ENCODE measurements around the gene DNAAF8.

The DNAAF8 gene

DNA sequence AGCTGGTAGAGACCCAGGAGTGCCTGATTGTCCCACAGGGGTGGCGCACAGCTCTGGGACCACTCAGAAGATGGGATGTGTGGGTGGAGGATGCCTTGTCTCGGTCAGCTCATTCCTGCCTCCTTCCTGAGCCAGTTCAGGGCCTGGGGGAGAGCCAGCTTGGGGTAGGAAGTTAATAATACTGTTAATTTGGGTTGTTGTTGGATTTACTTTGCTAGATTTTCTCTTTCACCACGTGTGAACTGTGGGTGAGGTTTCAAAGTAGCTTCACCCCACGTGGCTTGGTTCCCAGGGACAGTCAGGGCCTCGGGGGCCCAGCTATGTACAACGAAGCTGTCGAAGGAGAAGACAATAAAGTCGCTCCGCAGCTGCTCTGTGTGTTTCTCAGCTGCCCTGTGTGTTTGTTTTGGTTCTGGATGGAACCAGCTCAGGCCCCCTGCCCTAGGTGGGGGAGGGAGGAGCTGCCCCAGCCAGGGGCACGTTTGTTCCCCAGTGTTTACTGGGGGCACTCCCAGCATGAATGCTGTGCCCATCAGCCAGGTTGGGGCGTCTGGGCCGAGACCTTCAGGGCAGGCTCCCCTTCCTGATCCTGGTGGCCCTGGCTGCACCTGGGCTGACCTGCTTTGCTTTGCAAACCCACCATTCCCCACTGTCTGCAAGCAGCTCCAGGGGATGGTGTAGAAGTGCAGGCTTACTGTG is 38.7 kb upstream of the DNAAF8 start:
- peak in 1 of 2 experiments; percentile 11 for DNase-seq

GRCh38 chr16:4696172-4696904 is 38.0 kb upstream of the DNAAF8 start:
- no peak for DNase-seq

GRCh38 chr16:4696905-4697847 is 37.2 kb upstream of the DNAAF8 start:
- no peak for DNase-seq

GRCh38 chr16:4697848-4698291 is 36.5 kb upstream of the DNAAF8 start:
- no peak for DNase-seq

GRCh38 chr16:4698321-4699045 is 35.9 kb upstream of the DNAAF8 start:
- DNase-seq: no peak

GRCh38 chr16:4699046-4699556 is 35.2 kb upstream of the DNAAF8 start:
- DNase-seq: no peak

DNA sequence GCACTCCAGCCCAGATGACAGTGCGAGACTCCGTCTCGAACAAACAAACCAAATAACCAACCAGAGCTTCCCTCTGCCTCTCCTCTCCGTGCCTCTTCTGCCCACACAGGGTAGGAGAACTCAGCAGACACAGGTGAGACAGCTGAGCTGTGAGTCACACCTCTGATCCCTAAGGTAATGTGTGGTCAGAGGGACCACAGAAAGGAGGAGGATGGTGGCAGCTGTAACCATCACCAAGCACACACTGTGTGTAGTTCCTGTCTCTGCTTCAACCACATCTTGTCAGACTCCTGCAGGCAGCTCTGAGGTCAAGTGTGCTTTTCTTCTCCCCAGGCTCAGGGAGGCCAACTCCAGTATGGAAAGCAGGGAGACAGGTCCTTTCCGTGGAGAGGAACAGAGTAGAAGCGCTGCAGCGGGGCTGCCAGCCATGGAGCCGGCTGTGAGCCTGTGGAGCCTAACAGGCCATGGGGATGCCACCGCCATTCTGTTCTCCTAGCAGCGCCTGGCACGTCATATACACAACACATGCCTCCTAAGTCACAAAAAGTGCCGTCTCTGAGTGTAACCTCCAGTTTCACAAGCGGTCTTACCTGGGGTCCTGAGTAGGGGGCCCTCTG is 33.8 kb upstream of the DNAAF8 start:
- no peak for DNase-seq

- DNase-seq: no peak
These were observed 33.2 kb upstream of the DNAAF8 start for GRCh38 chr16:4700997-4701743.

DNA sequence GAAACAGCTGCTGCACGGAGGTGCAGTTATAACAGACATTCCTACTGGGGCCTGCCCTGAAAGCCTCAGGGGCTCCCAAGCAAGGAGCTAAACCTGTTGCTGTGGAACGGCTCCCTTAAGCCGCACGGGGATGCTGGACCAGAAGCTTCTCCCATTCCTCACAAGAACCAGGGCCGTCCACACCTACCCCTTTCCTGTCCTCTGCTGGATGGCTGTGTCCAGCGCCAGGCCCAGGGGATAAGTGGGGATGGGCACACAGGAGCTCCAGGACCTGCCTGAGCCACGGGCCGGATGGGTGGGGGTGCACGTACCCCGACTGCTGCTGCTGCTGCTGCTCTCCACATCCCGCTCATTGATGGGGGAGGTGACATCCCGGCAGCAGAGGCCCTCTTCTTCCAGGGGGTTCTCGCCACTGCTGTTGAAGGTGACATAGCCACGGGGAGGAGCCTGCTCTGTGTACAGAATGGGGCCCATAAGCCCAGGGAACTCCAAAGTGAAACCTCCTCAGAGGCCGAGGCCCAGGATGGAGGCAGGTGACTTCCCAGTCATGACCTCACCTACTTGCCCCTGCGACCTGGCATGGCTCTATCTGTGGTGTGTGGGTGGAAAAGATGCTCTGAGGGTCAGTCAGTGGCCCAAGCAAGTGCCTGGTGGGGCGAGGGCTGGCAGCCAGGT is 32.4 kb upstream of the DNAAF8 start:
- DNase-seq: no peak

- DNase-seq: no peak
These were observed 31.9 kb upstream of the DNAAF8 start for GRCh38 chr16:4702466-4702808.

GRCh38 chr16:4703906-4704305 is 30.4 kb upstream of the DNAAF8 start:
- no peak for DNase-seq

DNA sequence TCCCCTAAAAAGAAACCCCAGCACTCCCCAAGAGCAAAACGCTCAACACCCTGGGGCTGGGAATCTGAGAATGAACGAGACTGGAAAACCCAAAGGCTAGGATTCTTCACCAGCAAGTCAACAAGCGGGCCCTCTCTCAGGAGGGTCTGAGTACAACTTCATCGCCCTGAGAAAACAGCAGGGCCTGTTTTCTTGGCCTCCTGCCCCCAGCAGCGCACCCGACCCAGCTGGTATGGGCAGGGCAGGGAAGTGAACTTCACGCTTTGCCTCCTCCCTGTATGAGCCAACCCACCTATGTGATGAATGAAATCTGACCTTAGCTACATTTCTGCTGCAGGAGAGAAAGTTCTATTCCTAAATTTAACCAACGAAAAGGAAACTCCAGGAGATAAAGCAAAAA is 29.8 kb upstream of the DNAAF8 start:
- DNase-seq: no peak

GRCh38 chr16:4704913-4705312 is 29.4 kb upstream of the DNAAF8 start:
- no peak for DNase-seq

- no peak for DNase-seq
These were observed 27.5 kb upstream of the DNAAF8 start for GRCh38 chr16:4706871-4707270.

GRCh38 chr16:4709481-4709880 is 24.9 kb upstream of the DNAAF8 start:
- no peak for DNase-seq

DNA sequence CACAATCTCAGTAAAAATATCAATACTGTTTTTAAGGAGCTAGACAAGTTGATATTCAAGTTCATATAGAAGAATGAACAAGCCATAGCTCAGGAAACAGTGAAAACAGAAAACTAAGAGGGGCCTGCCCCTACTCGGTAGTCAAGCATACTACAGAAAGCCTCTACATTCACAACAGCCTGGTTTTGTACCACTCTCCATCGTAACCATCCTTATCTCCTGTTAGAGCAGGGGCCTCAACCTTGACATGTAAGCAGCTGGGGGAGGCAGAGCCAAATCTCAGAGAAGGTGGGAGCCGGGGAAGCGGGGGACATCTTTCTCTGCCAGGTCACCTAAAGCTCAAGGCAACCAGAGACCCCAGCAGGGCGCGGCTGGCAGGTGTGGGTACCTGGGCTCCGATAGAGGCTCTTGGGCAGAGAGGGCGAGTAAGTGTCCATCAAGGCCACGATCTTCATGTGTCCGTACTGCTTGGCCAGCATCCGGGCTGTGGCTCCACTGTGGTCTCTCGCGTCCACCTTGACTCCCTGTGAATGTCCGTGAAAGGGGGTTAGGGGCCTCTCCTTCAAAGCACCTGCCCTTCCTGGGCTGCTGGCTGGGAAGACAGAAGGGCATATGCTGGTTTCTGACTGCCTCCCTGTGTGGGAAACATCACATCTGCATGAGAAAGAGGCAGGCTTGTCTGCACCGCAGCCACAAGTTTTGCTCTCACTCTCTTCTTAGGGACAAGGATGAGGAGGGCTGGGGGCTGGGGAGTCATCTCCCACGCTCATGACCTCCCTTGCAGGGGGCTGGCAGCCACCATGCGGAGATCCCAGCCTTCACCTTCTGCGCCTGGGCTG is 20.5 kb upstream of the DNAAF8 start:
- DNase-seq: no peak

DNA sequence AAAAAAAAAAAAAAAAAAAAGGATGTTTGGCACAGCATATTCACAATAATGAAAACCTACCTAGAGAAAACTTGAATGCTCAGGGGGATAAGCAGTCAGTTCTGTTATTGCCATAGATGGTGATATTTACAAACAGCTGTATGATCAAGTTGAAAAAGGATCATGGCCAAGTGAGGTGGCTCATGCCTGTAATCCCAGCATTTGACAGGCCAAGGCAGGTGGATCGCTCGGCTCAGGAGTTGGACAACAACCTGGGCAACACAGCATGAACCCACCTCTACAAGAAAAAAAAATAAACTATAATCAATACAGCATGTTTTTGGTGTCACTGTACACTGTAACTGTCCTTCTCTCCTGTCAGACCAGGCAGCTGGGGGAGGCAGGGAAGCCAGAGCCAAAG is 19.3 kb upstream of the DNAAF8 start:
- no peak for DNase-seq

GRCh38 chr16:4718466-4718865 is 15.9 kb upstream of the DNAAF8 start:
- DNase-seq: no peak

- no peak for DNase-seq
These were observed 11.1 kb upstream of the DNAAF8 start for GRCh38 chr16:4723071-4723767.

Measured in SHP77 (cell line).